Measurements from ENCODE around the gene PTPRN2. TPM values are rescaled to one million over a fixed set of nuclear protein-coding genes. Genes with fewer than 3 reads are reported as not detected.

Gene PTPRN2
- total RNA-seq, 4 donors from 2014 or later = 2.0 to 9.5 (median 2.6) TPM

DNA sequence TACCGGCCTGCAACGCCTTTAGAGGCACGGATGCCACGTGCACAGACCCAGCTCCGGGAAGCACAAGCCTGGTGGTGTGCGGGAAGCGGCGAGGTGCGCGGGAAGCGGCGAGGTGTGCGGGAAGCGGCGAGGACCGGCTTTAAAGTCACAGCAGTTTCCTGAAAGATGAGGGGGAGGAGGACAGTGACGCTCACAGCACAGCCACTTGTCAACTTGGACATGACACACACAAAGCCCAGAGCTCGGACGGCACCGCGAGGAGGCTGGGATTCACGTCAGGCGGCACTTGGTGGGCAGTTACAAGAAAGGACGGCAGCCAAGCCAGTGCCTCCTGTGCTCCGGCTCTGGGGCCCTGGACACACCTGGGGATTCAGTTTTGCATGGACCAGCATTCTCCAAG is 724.9 kb downstream of the PTPRN2 start:
- ATAC-seq (ENCODE audit: low FRiP score) (peak; percentile 46), DNase-seq (ENCODE audit: low spot score) (no peak)
- TF ChIP-seq, protein P1, sequence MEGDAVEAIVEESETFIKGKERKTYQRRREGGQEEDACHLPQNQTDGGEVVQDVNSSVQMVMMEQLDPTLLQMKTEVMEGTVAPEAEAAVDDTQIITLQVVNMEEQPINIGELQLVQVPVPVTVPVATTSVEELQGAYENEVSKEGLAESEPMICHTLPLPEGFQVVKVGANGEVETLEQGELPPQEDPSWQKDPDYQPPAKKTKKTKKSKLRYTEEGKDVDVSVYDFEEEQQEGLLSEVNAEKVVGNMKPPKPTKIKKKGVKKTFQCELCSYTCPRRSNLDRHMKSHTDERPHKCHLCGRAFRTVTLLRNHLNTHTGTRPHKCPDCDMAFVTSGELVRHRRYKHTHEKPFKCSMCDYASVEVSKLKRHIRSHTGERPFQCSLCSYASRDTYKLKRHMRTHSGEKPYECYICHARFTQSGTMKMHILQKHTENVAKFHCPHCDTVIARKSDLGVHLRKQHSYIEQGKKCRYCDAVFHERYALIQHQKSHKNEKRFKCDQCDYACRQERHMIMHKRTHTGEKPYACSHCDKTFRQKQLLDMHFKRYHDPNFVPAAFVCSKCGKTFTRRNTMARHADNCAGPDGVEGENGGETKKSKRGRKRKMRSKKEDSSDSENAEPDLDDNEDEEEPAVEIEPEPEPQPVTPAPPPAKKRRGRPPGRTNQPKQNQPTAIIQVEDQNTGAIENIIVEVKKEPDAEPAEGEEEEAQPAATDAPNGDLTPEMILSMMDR (IDR thresholded peaks at IDR 0.05) = no peak

- TF ChIP-seq, protein P1 (IDR thresholded peaks at IDR 0.05) = no peak
- ATAC-seq (ENCODE audit: low FRiP score) (no peak), DNase-seq (ENCODE audit: low spot score) (no peak)
Measured at GRCh38 chr7:157861551-157861950, 726.1 kb downstream of the PTPRN2 start.

GRCh38 chr7:157861031-157861491 is 726.6 kb downstream of the PTPRN2 start:
- DNase-seq (ENCODE audit: low spot score) = no peak
- TF ChIP-seq, protein P1 (IDR thresholded peaks at IDR 0.05) = no peak
- ATAC-seq (ENCODE audit: low FRiP score) = no peak

- TF ChIP-seq, protein P1 (IDR thresholded peaks at IDR 0.05) = no peak
- DNase-seq (ENCODE audit: low spot score) (no peak), ATAC-seq (ENCODE audit: low FRiP score) (no peak)
Measured at GRCh38 chr7:157860406-157860805, 727.2 kb downstream of the PTPRN2 start.

DNA sequence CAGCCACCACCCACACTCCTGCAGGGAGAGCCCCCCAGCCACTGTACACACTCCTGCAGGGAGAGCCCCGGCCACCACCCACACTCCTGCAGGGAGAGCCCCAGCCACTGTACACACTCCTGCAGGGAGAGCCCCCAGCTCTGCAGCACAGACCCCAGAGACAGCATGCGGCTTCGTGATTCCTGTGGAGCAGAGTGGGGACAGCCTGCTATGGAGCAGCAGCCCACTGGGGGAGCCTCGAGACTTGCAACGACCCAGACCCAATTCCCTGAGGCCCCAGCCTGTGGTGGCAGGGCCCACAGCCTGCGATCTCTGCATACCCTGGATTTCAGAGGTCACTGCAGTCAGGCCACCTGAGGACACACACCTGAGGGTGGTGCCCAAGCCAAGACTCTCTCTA is 727.7 kb downstream of the PTPRN2 start:
- no peak for DNase-seq (ENCODE audit: low spot score)
- TF ChIP-seq, protein P1 (IDR thresholded peaks at IDR 0.05) = no peak
- no peak for ATAC-seq (ENCODE audit: low FRiP score)

GRCh38 chr7:157857578-157858075 is 730.0 kb downstream of the PTPRN2 start:
- TF ChIP-seq, protein P1 (IDR thresholded peaks at IDR 0.05) = no peak
- no peak for DNase-seq (ENCODE audit: low spot score)
- no peak for ATAC-seq (ENCODE audit: low FRiP score)

DNA sequence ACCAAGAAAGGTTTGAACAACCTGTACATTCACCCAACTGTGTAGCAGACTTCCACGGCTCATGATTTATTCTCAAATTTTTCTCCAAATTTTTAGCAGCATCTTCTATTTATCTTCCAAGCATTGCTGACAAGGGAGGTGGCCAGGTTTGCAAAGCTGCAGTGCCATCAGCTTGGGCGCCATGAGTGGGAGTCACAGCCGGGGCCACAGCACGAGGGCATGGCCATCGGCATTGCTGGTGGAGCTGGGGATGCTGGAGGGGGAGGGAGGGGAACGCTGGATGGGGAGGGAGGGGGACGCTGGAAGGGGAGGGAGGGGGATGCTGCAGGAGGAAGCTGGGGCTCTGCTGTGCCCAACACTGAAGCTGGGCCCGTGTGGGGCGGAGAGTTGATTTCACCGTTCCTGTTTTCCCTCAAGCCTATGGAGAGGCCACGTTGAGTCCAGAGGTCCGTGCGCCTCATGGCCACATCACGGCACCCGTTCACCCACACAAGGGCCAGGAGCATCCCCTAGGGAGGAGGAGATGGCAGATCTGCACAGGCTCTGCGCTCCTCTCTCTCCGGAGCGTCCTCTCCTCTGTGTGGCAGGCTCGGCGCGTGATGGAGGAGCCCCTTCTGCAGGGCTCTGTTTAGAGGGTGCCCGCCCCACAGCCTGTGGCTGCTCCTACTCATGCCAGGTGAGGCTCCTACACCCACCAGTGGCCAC is 730.6 kb downstream of the PTPRN2 start:
- no peak for ATAC-seq (ENCODE audit: low FRiP score)
- TF ChIP-seq, protein P1 (IDR thresholded peaks at IDR 0.05) = no peak
- no peak for DNase-seq (ENCODE audit: low spot score)

Data from omental fat pad (tissue), 4 donors.